CD4-positive, alpha-beta T cell treated with Interleukin-6 for 4 hours (primary cell): ENCODE measurements around the gene SLC25A21.

ENCODE experiments used
- DNase-seq: peaks from one replicate; pipeline ENCODE4 v3.0.0-alpha.2; 2020; ENCODE audit warnings: mixed read lengths

Gene SLC25A21

GRCh38 chr14:36658123-36659009, 514.0 kb downstream of the SLC25A21 start:
- no peak for DNase-seq

GRCh38 chr14:36657399-36658122, 514.8 kb downstream of the SLC25A21 start:
- no peak for DNase-seq

- DNase-seq, result no peak
These were observed 515.6 kb downstream of the SLC25A21 start for GRCh38 chr14:36656687-36657398.

GRCh38 chr14:36655963-36656686, 516.3 kb downstream of the SLC25A21 start:
- no peak for DNase-seq

GRCh38 chr14:36655571-36655962, 516.8 kb downstream of the SLC25A21 start:
- no peak for DNase-seq

GRCh38 chr14:36654794-36655381, 517.5 kb downstream of the SLC25A21 start:
- DNase-seq, result no peak

- no peak for DNase-seq
These were observed 518.2 kb downstream of the SLC25A21 start for GRCh38 chr14:36653962-36654793.

- no peak for DNase-seq
These were observed 519.0 kb downstream of the SLC25A21 start for GRCh38 chr14:36653413-36653812.

- no peak for DNase-seq
These were observed 519.7 kb downstream of the SLC25A21 start for GRCh38 chr14:36652542-36653201.

- DNase-seq, result no peak
These were observed 522.3 kb downstream of the SLC25A21 start for GRCh38 chr14:36649872-36650650.

- no peak for DNase-seq
These were observed 524.3 kb downstream of the SLC25A21 start for GRCh38 chr14:36647824-36648753.

GRCh38 chr14:36647417-36647823, 525.0 kb downstream of the SLC25A21 start:
- DNase-seq, result no peak

- DNase-seq, result no peak
These were observed 525.6 kb downstream of the SLC25A21 start for GRCh38 chr14:36646664-36647416.

- DNase-seq, result no peak
These were observed 538.8 kb downstream of the SLC25A21 start for GRCh38 chr14:36633580-36633979.
